HG02642 (cell line): ENCODE measurements around the gene CDYL2.
"Not testable (repeated sequence)": the region's sequence is repeated elsewhere in the genome, so short reads cannot be mapped to it uniquely, and the experiment has no call there.

Experiments
- ATAC-seq: cut with Tn5 transposase; IDR thresholded peaks from one replicate; pipeline ENCODE4 v1.9.1; 2021; ENCODE audit warnings: mild to moderate bottlenecking; ENCODE audit not compliant: unreplicated experiment, poor library complexity

CDYL2 gene

DNA sequence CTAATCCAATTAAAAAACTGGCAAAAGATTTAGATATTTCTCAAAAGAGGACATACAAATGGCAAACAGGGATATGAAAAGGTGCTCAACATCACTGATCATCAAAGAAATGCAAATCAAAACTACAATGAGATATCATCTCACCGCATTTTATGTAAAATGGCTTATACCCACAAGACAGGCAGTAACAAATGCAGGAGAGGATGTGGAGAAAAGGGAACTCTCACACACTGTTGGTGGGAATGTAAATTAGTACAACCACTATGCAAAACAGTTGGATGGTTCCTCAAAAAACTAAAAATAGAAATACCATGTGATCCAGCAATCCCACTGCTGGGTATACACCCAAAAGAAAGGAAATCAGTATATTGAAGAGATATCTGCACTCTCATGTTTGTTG, 154.1 kb downstream of the CDYL2 start:
- not testable (repeated sequence) for ATAC-seq

DNA sequence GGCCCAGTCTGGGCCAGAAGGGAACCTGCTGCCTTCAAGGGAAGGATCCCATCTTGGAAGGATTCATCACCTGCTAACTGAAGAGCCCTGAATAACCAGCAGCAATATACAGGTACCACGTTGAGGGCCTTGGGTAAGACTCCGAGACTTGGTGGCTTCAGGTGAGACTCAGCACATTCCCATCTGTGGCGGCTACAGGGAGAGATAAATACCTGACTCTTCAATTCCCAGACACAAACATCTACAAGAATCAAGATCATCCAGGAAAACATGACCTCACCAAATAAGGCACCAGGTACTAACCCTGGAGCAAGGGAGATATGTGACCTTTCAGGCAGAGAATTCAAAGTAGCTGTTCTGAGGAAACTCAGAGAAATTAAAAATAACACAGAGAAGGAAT, 164.1 kb downstream of the CDYL2 start:
- ATAC-seq, result no peak

DNA sequence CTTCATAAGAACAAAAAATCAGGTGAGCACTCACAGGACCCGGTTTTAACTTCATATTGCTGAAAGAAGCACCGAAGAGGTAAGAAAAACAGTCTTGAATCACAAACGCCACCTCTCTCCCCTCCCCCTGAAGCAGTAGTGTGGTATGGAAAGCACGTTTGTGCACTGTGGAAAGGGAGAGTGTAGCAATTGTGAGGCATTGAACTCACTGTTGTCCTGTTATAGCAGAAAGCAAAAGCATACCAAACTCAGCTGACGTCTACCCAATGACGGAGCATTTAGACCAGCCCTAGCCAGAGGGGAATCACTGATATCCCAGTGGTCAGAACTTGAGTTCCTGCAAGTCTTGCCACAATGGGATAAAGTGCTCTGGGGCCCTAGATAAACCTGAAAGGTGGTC, 164.8 kb downstream of the CDYL2 start:
- ATAC-seq, result no peak

DNA sequence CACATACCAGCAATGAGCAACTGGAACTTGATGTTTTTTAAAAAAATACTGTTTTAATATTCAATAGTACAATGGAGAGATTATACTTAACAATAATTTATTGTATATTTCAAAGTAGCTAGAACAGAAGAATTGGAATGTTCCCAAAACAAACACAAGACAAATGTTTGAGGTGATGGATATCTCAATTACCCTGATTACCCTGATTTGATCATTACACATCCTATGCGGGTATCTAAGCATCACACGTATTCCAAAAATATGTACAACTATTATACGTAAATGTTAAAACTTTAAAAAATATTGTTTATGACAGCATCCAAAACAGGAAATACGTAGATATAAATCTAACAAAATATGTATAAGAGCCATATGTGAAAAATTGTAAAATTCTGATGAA, 166.8 kb downstream of the CDYL2 start:
- ATAC-seq, result no peak

DNA sequence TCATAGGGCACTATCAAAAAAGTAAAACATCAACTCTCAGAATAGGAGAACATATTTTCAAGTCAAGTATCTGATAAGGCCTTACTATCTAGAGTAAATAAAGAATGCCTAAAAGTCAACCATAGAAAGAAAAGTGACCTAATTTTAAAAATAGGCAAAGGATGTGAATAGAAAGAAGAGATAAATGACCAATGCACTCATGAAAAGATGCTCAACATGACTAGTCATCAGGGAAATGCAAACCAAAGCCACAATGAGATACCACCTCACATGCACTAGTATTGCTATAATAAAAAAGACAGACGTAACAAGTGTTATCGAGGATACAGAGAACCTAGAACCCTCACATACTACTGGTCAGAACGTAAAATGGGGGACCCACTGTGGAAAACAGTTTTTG, 172.8 kb downstream of the CDYL2 start:
- no peak for ATAC-seq

DNA sequence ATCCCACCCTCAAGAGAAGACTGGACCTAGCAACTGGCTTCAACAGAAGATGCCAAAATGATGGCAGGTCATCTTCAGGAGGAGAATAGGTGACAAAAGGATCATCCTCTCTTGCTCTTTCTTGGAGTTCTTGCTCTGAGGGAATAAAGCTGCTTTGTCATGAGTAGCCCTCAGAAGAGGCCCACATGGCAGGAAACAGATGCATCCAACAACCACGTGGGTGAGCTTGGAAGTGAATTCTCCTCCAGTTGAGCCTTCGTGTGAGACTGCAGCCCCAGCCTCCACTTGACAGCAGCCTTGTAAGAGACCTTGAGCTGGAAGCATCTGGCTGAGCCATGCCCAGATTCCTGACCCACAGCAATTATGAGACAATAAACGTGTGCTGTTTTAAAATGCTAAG, 176.1 kb downstream of the CDYL2 start:
- ATAC-seq, result no peak

DNA sequence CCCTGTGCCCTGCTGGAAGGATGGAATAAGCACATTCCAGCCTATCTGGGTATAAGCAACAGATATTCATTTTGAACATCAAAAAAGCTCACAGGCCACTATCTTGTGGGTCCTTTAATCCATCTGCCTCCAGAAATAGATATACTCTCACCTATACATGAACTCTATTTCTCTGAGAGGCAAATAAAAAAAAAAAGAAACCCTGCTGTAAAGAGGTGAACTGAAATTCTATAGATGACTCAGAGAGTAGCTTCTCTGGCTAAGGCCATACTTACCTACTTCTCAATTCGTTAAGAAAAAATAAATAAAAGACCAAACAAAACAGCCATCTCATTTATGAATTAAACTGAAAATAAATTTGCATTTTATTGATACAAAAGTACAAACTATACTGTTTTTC, 177.3 kb downstream of the CDYL2 start:
- ATAC-seq, result peak; percentile 74

DNA sequence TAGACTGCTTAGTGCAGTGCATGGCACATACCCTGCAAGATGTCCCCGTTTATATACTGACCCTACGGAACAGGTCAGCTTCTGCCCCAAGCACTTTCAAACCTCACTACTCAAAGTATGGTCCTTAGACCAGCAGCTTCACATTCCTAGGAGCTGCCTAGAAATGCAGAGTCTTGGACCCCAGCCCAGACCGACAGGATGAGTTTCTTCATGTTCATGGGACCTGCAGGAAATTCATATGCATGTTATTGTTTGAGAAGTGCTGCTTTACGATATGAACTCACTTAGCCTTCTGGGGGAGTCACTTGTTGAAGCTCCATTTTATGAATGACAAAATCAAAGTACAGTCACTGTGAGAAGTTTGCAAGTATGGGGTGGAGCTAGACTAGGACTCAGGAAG, 181.0 kb downstream of the CDYL2 start:
- ATAC-seq, result no peak

DNA sequence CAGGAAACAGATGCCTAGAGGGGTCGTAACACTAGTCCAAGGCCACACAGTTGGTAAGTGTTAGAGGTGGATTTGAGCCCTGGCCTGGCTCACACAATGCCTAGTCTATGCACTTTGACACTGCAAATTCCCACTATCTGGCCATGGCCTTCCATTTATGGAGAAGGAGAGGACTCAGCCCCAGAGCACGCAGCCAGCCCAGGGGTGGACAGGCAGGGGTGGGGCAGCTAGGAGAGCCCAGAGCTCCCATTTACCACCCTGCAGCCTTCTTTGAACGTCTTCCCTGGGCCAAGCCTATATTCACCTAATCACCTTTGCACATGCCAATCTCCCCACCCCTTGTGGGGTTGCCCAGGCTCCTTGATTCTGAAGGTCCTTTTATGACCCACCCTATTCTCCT, 182.4 kb downstream of the CDYL2 start:
- ATAC-seq, result no peak

DNA sequence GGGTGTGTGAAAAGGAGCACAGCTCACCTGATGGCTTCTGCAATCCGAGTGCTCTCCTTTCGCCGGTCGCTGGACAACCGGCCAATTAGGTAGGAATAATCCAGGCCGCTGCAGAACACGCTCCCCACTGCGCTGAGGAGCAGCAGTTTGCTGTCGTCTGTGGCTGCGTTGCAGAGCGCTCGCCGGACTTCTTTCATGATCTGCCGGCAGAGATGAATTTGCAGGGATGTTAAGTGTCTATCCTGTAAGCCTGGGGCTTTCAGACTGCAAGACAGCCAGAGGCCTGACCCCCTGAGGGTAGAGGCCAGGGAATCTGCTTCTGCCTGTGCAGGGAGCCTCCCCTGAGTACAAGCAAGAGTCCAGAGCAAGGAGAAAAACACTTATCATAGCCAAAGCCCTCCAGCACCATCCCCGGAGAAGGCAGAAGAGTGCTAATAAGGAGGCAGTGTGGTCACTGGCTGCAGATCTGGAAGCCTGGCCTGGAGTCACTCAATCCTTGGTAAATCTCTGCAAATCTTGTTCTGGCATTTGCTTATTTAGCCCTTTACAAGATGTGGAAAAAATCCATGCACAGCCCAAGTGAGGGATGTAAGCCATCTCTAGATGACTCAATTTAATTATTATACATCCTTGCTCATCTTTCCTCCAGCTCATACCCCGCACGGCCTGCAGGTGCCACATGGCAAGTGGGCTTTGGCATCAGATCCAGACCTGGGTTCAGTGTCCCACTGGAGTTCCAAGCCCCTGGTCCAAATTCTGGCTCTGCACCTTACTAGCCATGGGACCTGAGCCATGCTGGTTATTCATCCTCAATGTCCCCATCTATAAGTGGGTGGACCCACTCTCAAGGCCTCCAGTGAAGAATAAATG, 183.4 kb downstream of the CDYL2 start:
- ATAC-seq, result no peak

DNA sequence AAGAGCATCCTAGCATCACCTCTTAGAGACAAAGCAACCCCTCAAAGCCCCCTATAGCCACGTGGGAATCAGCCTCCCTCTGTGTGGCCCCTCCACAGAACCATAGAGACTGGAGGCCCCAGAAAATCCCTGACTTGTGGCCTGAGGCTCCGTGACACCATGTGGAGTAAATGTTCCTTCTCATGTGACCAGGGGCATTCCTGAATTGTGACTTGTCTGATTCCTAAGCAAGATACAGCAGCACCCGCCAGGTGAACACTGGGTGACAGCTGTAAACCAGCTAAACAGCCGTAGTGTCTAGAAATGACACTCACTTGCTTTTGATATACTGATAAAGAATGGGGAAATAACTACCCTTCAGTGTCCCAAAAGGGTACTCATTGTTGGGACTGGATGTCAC, 184.6 kb downstream of the CDYL2 start:
- ATAC-seq, result no peak

DNA sequence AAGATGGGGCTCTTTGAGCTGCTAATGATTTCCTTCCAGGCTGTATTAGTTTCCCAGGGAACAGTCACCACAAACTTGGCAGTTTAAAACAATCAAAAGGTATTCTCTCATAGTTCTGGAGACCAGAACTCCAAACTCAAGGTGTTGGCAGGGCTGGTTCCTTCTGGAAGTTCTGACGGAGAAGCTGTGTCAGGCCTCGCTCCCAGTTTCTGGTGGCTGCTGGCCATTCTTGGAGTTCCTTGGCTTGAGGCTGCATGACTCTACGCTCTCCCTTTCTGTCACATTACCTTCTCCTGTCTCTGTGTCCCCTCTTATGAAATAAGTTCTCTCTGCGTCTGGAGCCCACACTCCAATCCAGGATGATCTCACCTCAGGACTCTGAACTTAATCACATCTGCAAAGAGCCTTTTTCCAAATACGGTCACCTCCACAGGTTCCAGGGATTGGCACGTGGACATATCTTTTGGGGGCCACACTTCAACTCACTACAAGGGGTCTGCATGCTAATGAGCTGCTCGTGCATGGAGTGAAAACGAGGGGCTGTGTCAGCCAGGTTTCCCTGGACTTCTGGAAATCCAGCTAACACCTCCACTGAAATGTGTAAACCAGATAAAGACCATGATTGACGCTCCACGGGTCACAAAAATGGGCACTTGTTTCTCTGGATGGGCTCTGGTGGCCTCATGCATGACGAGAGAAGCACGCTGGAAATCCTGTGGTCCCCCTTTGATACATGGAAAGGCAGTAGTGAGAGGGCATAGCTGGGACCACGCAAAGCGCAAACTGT, 185.3 kb downstream of the CDYL2 start:
- no peak for ATAC-seq

DNA sequence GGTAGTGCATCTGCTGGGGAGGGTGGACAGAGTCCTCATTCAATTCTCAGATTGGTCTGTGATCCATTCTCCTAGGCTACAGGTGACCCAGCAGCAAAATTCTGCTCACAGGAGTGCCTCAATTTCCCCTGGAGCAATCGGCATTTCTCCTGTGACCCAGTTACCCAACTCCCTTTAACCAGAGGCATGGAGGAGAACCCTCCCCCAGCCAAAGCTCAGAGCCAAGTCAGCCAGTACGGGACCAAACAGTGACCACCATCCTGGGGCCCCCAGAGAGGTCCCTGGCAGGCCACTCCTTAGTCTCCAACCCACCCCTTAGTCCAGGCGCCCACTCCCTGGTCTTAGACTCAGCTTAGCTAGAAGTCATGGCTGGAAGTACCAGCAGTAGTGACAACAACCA, 188.0 kb downstream of the CDYL2 start:
- no peak for ATAC-seq

DNA sequence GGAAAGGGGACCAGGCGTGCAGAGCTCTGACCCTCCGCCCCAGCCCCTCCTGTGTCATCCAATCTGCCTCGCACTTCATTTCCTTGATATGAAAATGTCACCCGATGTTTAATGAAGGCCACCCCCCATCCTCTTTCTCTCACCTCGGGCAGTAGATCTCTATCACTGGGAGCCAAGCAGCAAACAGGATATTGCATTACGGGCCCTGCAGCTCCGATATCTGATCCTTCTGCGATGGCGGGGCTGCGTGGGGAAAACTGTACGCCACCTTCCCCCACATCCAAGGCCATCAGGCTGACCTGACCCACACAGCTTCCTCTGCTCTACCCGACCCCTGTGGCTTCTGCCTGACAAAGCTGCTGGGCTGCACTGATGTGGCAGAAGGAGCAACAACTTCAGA, 188.7 kb downstream of the CDYL2 start:
- ATAC-seq, result no peak

DNA sequence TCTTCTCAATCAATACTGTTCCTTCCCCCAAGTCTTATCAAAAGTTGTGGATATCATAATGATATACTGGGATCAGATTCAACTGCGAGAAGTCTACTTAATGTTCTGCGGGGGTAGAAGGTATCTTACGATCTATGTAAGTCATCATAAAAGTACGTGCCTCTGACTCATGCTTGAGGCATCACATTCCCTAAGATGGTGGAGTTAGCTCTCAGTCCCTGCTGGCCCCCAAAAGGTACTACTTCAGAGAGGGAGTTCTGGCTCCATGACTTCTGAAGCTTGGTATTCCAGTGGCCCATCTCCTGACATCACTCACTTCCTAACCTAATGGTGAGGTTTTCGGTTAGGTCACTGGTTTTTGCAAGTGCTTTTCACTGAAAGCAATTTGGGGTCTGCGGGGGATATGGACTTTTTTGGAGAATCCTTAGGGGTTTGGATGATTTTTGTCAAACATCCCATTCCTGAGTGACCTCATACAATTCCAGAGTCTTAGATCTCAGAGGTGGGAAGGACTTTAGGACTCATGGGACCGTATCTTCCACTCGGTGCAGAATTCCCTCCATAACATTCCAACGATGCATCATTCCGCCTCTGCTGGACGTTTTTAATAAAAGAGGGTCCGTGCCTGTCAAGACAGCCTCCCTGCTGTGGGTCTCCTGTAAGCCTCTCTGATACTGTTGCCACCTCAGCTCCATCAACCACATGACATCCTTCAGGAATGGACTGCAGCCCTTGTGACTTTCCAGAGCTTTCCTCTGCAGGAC, 189.3 kb downstream of the CDYL2 start:
- no peak for ATAC-seq

DNA sequence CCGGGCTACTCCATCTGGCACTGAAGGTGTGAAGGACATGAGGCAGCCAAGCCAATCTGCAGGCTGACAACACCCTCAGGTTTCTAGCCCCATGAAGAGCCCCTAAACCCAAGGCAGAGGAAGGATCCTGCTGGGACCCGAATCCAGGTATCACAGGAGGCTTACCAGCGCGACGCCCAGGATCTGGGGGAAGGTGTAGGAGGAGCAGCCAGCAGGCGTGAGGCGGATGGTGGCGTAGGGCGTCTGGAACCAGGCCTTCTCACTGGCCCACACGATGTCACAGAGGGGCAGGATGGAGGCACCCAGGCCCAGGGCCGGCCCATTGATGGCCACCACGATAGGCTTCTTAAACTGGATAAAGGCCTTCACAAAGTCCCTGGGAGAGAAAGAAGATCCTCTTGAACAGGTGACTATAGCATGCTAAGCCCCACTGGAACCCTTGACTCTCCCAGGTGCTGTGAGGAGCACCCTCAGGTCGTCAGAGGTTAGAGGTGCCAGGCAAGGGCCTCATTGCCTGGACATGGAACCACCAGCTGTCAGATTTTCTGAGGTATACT, 191.9 kb downstream of the CDYL2 start:
- ATAC-seq, result no peak

DNA sequence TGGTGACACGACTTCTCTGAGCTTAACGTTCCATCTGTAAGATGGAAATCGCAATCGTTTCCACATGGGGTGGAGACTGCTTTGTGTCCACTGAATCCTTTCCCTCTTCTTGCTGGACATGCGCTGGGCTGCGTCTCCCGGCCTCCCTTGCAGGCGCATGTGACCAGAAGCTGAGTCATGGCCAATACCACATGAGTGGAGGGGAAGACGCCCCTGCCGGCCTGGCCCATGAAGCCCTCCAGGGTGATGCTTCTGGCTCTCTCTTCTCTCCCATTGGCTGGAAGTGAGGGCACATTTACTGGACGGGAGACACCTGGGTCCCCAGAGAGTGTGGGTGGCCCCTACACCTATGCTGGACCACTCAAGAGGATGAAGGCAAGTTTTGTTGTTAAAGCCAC, 192.5 kb downstream of the CDYL2 start:
- ATAC-seq, result no peak

DNA sequence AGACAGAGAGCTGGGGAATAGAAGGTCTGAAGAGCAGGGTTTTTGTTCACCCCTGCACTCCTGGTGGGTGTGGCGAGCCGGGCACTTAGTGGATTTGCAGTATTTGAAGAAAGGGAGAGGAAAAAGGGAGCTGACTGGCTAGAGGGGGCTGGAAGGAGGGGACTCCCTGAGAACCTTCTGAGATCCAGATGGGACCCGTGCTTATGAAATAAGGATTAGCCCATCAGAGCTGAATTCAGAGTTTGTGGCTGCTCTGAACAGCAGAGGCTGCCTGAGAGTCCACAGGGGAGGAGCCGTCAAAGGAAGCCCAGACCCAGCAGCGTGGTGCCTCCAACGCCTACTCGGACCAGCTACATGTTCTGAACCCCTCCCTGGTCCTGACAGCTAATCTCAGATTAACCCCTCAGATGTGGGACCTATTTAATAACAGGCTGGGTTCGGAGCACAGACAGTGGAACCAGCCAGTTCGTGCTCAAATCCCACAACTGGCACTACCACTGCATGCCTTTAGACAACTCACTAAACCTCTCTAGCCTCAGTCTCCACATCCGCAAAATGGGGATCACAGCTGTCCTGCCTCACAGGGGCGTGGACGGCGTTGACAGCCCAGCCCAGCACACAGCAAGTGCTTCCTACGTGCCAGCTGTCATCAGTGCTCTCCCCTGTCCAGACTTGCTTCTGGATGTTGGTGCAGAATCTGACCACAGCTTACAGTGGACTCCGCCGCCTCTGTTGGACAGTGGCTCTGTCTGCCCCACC, 193.0 kb downstream of the CDYL2 start:
- no peak for ATAC-seq

DNA sequence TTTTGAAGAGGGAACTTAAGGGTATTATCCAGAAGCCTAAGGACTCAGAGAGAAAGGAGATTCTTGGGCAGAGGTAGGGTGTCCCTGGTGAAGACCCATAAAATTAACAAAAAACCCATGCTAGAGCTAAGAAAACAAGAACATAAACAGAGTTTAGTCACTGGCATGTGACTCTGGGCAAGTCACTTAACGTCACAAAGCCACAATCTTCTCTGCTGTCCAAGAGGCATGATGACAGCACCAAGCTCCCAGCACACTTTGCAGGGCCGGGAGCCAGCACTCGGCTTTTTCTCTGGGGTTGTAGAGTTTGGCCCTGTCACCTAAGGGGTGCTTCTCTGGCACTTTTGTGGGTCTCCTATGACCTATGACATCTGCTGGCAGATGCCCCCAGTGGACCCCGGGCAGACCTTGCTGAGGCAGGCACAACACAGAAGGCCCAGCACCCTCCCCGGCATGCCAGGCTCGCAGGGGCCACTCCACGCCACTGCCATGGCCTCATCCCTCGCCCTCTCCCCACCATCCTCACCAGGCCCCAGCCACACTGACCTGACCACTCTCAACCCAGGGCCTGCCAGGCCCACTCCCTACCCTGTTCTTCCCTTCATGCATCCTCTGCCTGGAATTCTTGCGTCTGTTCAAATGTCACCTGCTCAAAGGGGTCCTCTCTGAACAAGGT, 193.8 kb downstream of the CDYL2 start:
- ATAC-seq, result no peak
